ENCODE data around the gene TENM4. TPM values are rescaled to one million over a fixed set of nuclear protein-coding genes. Genes with fewer than 3 reads are reported as not detected.

Gene TENM4
- total and polyA plus RNA-seq, 2 of the 8 experiments (the other 6 are each of a cell fraction or from before 2014, with no cell fraction given) = 3.5 to 7.2 TPM

- no peaks in the 10 kb centered on the region for H3K79me1 ChIP-seq (ENCODE audit: low read depth, low read length)
- H3K14ac ChIP-seq (ENCODE audit: insufficient read length) = no peak overlapping the region
- no peak overlapping the region for H2BK5ac ChIP-seq (ENCODE audit: low read depth, low read length)
- no peaks in the 10 kb centered on the region for H3K23me2 ChIP-seq (ENCODE audit: low read depth, low read length)
- CTCF ChIA-PET (ENCODE audit: partially characterized antibody) = interaction anchor here (1.1 to 4.1 kb wide), 6 partner anchors 14 to 228 kb away, joined by 3 to 22 read pairs (median 4); no protein-coding TSS in a partner anchor
- no peaks in the 10 kb centered on the region for H3K36me3 ChIP-seq (ENCODE audit: control insufficient read depth in 2 of 4, insufficient read depth in 4 of 4, low read length in 3 of 4)
- POLR2A ChIA-PET (ENCODE audit: partially characterized antibody) = no interaction called here
- FAIRE-seq (no peak), DNase-seq (ENCODE audit: low read depth in 1 of 2, low spot score in 2 of 2) (no peak)
- H3K27me3 ChIP-seq (replicated peaks in 1 of 4; ENCODE audit: control insufficient read depth in 3 of 4, extremely low read depth in 1 of 4, insufficient read depth in 3 of 4, low read length in 3 of 4) = no peaks in the 10 kb centered on the region
- no peak overlapping the region for H2BK12ac ChIP-seq (ENCODE audit: low read depth, low read length)
- H3K4me3 ChIP-seq (ENCODE audit: extremely low read depth in 1 of 4, insufficient read depth in 2 of 4, low read depth in 3 of 4, low read length in 4 of 4) = no peak overlapping the region
- H3K23ac ChIP-seq (ENCODE audit: insufficient read length) = no peak overlapping the region
- no peak overlapping the region for H2BK15ac ChIP-seq (ENCODE audit: low read length)
- WGBS, 2 experiments (ENCODE audit: extremely low coverage in 1 of 2, insufficient coverage in 1 of 2, insufficient read length in 1 of 2, insufficient replicate concordance in 2 of 2, low coverage in 1 of 2, low lambda C conversion rate in 2 of 2, missing lambda C conversion rate in 1 of 2) = 92% methylated on average over 2 of the region's 2 CpGs; no CpG with 5 or more reads in 1 of the 2 experiments
- no peak overlapping the region for H3K18ac ChIP-seq (ENCODE audit: extremely low read depth, low read length)
- no peak overlapping the region for H4K8ac ChIP-seq (ENCODE audit: extremely low read depth, insufficient read depth, low read length)
- no peak overlapping the region for H2BK120ac ChIP-seq (replicated peaks; ENCODE audit: low read depth, low read length)
- H3K56ac ChIP-seq (replicated peaks; ENCODE audit: insufficient read length, low read depth, low read length) = no peak overlapping the region
- H2AFZ ChIP-seq (ENCODE audit: low read length) = no peak overlapping the region
- H3K9ac ChIP-seq (replicated peaks in 1 of 4; ENCODE audit: extremely low read depth in 1 of 4, low read depth in 3 of 4, low read length in 3 of 4) = no peak overlapping the region
- H3K9me3 ChIP-seq (ENCODE audit: insufficient read depth in 2 of 2, low read depth in 1 of 2, low read length in 1 of 2) = no peaks in the 10 kb centered on the region
- H3K4me2 ChIP-seq (ENCODE audit: insufficient read depth in 1 of 2, low read depth in 2 of 2, low read length in 2 of 2) = no peak overlapping the region
- peaks cover 0 to 5% (median 2%) of the 10 kb centered on the region in 4 experiments; a peak in 2 of 7 replicates for H3K4me1 ChIP-seq (replicated peaks in 1 of 4; ENCODE audit: control insufficient read depth in 3 of 4, insufficient read depth in 4 of 4, low read length in 3 of 4)
- no peak overlapping the region for H4K5ac ChIP-seq (ENCODE audit: insufficient read length, low read depth, low read length)
- H2BK20ac ChIP-seq (ENCODE audit: low read length) = no peak overlapping the region
- H2AK5ac ChIP-seq (ENCODE audit: low read depth, low read length) = no peak overlapping the region
- H3K4ac ChIP-seq (replicated peaks; ENCODE audit: insufficient read length, low read depth, low read length) = no peak overlapping the region
- no peak overlapping the region for H4K91ac ChIP-seq (replicated peaks; ENCODE audit: insufficient read length, low read length)
- no peak overlapping the region for H3K27ac ChIP-seq (ENCODE audit: low read depth, low read length)
- no peaks in the 10 kb centered on the region for H4K20me1 ChIP-seq (replicated peaks in 1 of 2; ENCODE audit: control insufficient read depth in 1 of 2, insufficient read depth in 2 of 2, low read length in 2 of 2)
- H3K79me2 ChIP-seq (ENCODE audit: control insufficient read depth in 1 of 2, insufficient read depth in 2 of 2, low read length in 2 of 2) = no peaks in the 10 kb centered on the region
- no peak for TF ChIP-seq SP1 (IDR thresholded peaks at IDR 0.05; ENCODE audit: low read depth, low read length)
- no peak; the same call in 1 of the 2 replicates for TF ChIP-seq MAFK (IDR thresholded peaks at IDR 0.05; ENCODE audit: low read depth, low read length)
- TF ChIP-seq PHF8 (conservative IDR thresholded peaks at IDR 0.05; ENCODE audit: low read depth, low read length) = no peak
- no peak for TF ChIP-seq CBX8 (IDR thresholded peaks at IDR 0.05; ENCODE audit: borderline replicate concordance, low read depth, low read length)
These were observed 607.6 kb downstream of the TENM4 start for GRCh38 chr11:78833237-78833636.
